ENCODE measurements around the gene ANKRD34A.

ANKRD34A gene

GRCh38 chr1:145977486-145978470, 13.4 kb upstream of the ANKRD34A start:
- DNase-seq (ENCODE audit: low read depth): peak; percentile 89

GRCh38 chr1:145977016-145977415, 12.6 kb upstream of the ANKRD34A start:
- H3K4me3 ChIP-seq (ENCODE audit: low read depth, low read length): no peak overlapping the region
- DNase-seq (ENCODE audit: low read depth): no peak
- no peak for TF ChIP-seq CTCF (IDR thresholded peaks at IDR 0.05; ENCODE audit: insufficient read depth, low read depth, low read length, missing control alignments)

More at GRCh38 chr1:145977486-145978470, 13.4 kb upstream of the ANKRD34A start:
- no peak overlapping the region for H3K4me3 ChIP-seq (ENCODE audit: low read depth, low read length)
- peak; percentile 79 for TF ChIP-seq CTCF (IDR thresholded peaks at IDR 0.05; ENCODE audit: insufficient read depth, low read depth, low read length, missing control alignments)

- DNase-seq (ENCODE audit: low read depth): no peak
- no peak overlapping the region for H3K4me3 ChIP-seq (ENCODE audit: low read depth, low read length)
- no peak for TF ChIP-seq CTCF (IDR thresholded peaks at IDR 0.05; ENCODE audit: insufficient read depth, low read depth, low read length, missing control alignments)
These were observed 10.8 kb upstream of the ANKRD34A start for GRCh38 chr1:145975216-145975615.

- no peak for DNase-seq (ENCODE audit: low read depth)
- no peak for TF ChIP-seq CTCF (IDR thresholded peaks at IDR 0.05; ENCODE audit: insufficient read depth, low read depth, low read length, missing control alignments)
- no peak overlapping the region for H3K4me3 ChIP-seq (ENCODE audit: low read depth, low read length)
These were observed 10.3 kb upstream of the ANKRD34A start for GRCh38 chr1:145974721-145975120.

- no peak overlapping the region for H3K4me3 ChIP-seq (ENCODE audit: low read depth, low read length)
- no peak for TF ChIP-seq CTCF (IDR thresholded peaks at IDR 0.05; ENCODE audit: insufficient read depth, low read depth, low read length, missing control alignments)
- no peak for DNase-seq (ENCODE audit: low read depth)
These were observed 8.2 kb upstream of the ANKRD34A start for GRCh38 chr1:145972580-145972979.

- no peak overlapping the region for H3K4me3 ChIP-seq (ENCODE audit: low read depth, low read length)
- no peak for TF ChIP-seq CTCF (IDR thresholded peaks at IDR 0.05; ENCODE audit: insufficient read depth, low read depth, low read length, missing control alignments)
- no peak for DNase-seq (ENCODE audit: low read depth)
These were observed 2.9 kb upstream of the ANKRD34A start for GRCh38 chr1:145967288-145967687.

Measured in GM12865 (cell line).